Activated effector memory CD4-positive, alpha-beta T cell treated with anti-CD3 and anti-CD28 coated beads, Interleukin-2, amount 50 U/mL, for 16 hours (primary cell): ENCODE data around the gene EFHC2.
"Not testable (repeated sequence)": the region's sequence is repeated elsewhere in the genome, so short reads cannot be mapped to it uniquely, and the experiment has no call there.

Experiments used
- DNase-seq: peaks from one replicate; pipeline ENCODE4 v3.0.0-alpha.2; 2020

The EFHC2 gene

DNA sequence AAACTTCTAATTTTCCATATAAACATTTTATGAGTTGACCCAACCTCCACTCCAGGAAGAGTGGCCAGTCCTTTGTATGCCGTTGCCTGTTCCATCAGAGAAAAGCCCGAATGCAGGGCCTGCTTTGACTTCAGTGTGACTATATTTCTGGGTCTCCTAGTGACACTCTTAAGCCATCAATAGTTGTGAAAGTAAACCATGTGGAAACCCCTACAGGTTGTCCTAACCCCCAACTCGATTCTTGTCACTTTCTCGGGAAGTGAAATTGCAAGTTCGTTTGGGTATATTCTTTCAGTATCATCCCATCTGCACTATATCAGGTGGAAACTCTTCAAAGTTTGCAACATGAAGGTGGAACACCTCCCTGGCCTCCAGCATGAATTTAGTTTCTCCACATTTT is 52.8 kb downstream of the EFHC2 start:
- DNase-seq: no peak

GRCh38 chrX:44282753-44283152 is 60.7 kb downstream of the EFHC2 start:
- DNase-seq: no peak

DNA sequence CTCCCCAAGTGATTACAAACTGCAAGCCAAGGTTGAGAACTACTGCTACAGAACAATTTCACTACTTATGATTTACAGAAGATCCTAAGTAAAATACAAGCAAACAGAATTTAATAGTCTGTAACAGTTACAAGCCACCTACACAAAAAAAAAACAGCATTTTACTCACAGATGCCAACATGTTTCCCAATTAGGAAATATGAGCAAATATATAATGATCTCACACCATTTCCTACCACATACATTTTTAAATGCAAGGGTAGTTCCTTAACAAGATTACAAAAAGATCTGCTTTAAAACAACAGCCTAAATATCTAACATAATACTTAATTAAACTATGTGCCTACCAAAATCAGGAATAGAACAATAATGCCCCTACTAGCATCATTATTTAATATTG is 63.4 kb downstream of the EFHC2 start:
- DNase-seq: no peak

GRCh38 chrX:44274096-44274495 is 69.4 kb downstream of the EFHC2 start:
- no peak for DNase-seq

GRCh38 chrX:44267861-44268260 is 75.6 kb downstream of the EFHC2 start:
- no peak for DNase-seq

- DNase-seq: no peak
These were observed 76.4 kb downstream of the EFHC2 start for GRCh38 chrX:44267116-44267515.

GRCh38 chrX:44265559-44265958 is 77.9 kb downstream of the EFHC2 start:
- DNase-seq: no peak

DNA sequence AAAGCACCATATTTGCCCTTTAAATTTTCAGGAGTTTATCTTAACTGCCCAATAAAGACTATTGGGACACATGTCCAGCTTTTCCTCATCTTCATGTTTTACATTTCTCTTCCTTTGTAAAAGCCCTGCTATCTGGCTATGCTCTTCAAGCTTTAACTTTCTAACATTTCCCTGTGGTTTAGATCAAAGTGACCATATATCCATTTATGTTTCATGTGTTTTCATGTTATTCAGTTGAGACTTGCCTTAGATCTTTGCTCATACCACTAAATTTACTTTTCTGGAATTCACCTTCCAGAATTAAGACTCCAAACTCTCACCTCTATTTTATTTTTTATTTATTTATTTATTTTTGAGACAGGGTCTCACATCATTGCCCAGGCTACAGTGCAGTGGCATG is 78.5 kb downstream of the EFHC2 start:
- no peak for DNase-seq

DNA sequence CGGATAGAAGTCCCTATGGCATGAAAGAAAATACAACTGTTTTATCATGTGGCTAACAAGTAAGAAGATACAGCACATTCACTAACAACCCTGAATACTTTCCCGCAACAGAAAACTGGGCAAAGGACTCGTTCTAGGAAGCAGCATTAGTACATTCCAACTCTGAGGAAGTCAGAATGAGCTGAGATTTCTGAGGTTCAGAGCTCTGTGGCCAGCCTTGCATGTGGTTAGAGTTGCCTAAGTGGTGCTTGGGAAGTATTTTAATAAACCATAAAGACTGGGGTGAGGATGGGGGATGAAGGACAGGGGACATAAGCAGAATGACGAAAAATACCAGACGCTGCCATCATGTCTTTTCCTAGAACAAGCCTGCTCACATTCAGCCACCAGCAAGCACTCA is 82.2 kb downstream of the EFHC2 start:
- no peak for DNase-seq

- DNase-seq: no peak
These were observed 82.9 kb downstream of the EFHC2 start for GRCh38 chrX:44260609-44261008.

DNA sequence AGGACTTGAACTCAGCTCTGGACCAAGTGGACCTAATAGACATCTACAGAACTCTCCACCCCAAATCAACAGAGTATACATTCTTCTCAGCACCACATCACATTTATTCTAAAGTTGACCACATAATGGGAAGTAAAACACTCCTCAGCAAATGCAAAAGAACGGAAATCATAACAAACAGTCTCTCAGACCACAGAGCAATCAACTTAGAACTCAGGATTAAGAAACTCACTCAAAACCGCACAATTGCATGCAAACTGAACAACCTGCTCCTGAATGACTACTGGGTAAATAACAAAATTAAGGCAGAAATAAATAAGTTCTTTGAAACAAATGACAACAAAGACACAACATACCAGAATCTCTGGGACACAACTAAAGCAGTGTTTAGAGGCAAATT is 87.7 kb downstream of the EFHC2 start:
- DNase-seq: not testable (repeated sequence)

- DNase-seq: no peak
These were observed 89.9 kb downstream of the EFHC2 start for GRCh38 chrX:44253575-44253942.

GRCh38 chrX:44252688-44253574 is 90.5 kb downstream of the EFHC2 start:
- DNase-seq: peak; percentile 76

- DNase-seq: no peak
These were observed 96.0 kb downstream of the EFHC2 start for GRCh38 chrX:44247468-44247867.

GRCh38 chrX:44246826-44247225 is 96.6 kb downstream of the EFHC2 start:
- DNase-seq: no peak

- DNase-seq: peak; percentile 61
These were observed 97.7 kb downstream of the EFHC2 start for GRCh38 chrX:44245733-44246132.

DNA sequence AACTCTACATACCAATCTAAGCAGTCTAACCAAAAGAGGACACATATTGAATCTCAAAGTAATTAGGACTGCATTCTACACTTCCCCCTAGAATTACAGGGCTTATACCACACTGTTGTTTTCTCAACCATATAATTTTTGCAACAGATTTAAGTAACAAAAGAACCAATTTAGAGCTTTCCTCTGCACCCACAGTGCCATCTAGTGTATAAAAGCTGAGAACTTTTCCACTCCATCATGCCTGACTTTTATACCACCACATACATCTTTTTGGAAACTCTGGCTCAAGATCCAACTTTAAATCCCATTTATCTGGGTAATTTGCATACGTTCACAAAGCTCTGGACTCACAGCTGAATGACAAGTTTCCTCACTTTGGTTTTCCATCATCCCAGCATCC is 99.5 kb downstream of the EFHC2 start:
- DNase-seq: no peak

- DNase-seq: no peak
These were observed 101.9 kb downstream of the EFHC2 start for GRCh38 chrX:44241546-44241945.

- DNase-seq: no peak
These were observed 103.4 kb downstream of the EFHC2 start for GRCh38 chrX:44240036-44240435.

- DNase-seq: no peak
These were observed 104.4 kb downstream of the EFHC2 start for GRCh38 chrX:44239036-44239435.

DNA sequence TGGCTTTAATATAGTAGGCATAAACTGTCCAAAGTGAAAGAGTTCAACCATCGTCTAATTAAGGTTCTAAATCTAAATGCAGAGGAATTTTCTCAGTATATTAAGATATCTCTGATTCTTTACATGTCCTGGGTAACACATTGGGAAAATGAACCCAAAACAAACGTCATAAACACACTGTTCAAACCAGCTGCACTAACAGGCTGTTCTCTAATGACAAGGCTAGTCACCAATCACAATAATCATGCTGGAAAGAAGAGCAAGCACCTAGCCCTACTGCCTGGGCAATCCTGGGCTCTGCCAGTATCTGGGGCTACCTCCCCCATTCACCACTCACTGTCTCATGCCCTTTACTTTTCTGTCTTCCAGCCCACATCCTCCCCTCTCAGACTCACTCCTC is 107.9 kb downstream of the EFHC2 start:
- DNase-seq: no peak

DNA sequence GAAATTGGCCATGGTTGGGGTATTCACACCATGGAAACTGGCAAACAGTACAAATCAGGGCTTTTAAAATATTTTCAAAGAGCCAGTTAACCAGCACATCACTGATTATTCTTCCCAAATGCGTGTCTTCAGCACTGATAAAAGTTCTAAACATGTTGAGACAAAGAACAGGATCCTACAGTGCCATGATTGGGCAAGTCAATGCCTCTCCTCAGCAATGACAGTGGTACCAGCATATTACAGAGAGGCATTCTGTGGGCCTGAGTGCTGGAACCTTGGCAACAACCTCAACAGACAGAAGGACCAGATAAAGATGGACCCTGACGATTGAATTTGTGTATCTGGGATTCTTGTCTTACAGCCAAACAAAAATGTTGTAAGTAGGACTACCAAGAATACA is 108.9 kb downstream of the EFHC2 start:
- no peak for DNase-seq

- DNase-seq: no peak
These were observed 109.4 kb downstream of the EFHC2 start for GRCh38 chrX:44234116-44234515.

GRCh38 chrX:44232081-44232480 is 111.4 kb downstream of the EFHC2 start:
- DNase-seq: no peak

DNA sequence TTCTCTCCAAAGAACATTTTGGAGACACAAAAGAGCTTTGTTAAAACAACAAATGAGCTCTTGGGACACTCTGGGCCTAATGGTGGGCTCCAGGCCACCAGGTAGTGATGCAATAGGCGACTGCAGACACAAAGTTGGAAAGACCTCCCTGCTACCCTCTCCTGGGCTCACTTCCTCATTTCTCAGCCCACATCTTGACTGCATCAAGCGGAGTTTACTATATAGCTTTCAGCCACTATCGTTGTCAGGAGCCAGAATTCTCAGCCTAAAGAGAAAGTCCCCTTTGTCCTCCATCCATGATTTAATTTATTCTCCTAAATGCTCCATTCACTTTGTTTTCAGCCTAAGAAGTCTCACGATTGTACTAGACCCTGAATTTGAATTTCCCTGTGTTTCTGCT is 114.9 kb downstream of the EFHC2 start:
- DNase-seq: no peak
